VCaP (cell line): ENCODE results near the gene ZNF599.

Source experiments
- H3K27ac ChIP-seq: fragments of 450-650 bp; 2 replicates; pipeline ENCODE4 v1.5.1; 2017
- TF ChIP-seq, protein P1 (sequence below): fragments of 450-650 bp; conservative IDR thresholded peaks from 2 replicates; pipeline ENCODE4 v1.5.1; 2017; ENCODE audit warnings: mild to moderate bottlenecking, moderate library complexity

The ZNF599 gene

DNA sequence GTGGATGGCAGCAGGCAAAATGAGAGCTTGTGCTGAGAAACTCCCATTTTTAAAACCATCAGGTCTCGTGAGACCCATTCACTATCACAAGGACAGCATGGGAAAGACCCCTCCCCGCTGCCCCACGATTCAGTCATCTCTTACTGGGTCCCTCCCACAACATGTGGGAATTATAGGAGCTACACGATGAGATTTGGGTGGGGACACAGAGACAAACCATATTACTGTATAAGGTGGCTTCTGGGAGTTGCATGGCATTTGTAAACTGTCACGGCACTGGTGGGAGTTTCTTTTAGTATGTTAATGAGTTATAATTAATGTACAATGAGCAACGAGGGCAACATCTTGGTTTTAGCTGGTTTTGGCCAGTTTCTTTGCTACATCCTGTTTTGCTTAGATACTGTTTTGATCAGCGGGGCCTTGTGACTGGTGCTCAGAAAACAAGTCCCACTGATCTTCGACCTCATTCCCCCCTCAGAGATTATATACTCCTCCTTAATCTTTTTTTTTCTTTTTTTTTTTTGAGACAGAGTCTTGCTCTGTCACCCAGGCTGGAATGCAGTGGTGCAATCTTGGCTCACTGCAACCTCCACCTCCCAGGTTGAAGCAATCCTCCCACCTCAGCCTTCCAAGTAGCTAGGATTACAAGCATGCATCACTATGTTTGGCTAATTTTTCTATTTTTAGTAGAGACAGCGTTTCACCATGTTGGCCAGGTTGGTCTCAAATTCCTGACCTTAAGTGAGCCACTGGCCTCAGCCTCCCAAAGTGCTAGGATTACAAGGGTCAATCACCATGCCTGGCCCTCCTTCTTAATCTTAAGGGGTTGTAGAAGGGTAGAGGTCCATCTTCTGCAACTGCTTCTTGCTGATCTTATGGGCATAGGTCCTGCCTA is 21.3 kb upstream of the ZNF599 start:
- no peak overlapping the region for H3K27ac ChIP-seq
- TF ChIP-seq, protein P1, sequence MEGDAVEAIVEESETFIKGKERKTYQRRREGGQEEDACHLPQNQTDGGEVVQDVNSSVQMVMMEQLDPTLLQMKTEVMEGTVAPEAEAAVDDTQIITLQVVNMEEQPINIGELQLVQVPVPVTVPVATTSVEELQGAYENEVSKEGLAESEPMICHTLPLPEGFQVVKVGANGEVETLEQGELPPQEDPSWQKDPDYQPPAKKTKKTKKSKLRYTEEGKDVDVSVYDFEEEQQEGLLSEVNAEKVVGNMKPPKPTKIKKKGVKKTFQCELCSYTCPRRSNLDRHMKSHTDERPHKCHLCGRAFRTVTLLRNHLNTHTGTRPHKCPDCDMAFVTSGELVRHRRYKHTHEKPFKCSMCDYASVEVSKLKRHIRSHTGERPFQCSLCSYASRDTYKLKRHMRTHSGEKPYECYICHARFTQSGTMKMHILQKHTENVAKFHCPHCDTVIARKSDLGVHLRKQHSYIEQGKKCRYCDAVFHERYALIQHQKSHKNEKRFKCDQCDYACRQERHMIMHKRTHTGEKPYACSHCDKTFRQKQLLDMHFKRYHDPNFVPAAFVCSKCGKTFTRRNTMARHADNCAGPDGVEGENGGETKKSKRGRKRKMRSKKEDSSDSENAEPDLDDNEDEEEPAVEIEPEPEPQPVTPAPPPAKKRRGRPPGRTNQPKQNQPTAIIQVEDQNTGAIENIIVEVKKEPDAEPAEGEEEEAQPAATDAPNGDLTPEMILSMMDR, result no peak

DNA sequence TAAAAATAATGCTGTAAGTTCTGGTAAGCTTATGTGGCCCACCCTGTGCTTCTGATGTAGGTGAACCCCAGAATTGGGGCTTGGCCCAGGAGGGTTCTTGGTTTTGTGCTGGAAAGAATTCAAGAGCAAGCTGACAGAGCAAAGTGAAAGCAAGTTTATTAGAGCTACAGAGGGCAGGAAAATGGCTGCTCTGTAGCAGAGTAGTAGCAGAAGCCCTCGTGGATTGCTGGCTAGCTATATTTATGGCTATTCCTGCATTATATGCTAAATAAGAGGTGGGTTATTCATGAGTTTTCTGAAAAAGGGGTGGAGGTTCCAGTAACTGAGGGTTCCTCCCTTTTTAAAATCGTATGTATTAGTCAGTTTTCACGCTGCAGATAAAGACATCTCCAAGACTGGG is 20.6 kb upstream of the ZNF599 start:
- TF ChIP-seq, protein P1, result no peak

DNA sequence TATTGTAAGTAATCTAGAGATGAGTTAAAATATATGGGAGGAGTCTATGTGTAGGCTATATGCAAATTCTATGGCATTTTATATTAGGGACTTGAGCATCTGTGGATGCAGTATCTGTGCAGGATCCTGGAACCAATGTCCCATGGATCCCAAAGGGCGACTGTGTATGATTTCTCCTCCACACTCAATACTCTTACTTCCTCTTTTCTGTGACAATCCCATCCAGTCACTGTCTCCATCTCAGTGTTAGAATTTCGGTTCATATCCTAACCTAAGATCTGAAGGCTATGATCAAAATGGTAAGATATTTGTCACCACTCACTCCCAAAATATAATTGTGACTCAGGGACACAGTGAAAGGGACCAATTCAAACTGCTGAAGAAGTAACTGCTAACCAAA is 15.1 kb upstream of the ZNF599 start:
- TF ChIP-seq, protein P1, result no peak
- H3K27ac ChIP-seq, result no peak overlapping the region

More for the DNA sequence above, 20.6 kb upstream of the ZNF599 start:
- H3K27ac ChIP-seq, result no peak overlapping the region

DNA sequence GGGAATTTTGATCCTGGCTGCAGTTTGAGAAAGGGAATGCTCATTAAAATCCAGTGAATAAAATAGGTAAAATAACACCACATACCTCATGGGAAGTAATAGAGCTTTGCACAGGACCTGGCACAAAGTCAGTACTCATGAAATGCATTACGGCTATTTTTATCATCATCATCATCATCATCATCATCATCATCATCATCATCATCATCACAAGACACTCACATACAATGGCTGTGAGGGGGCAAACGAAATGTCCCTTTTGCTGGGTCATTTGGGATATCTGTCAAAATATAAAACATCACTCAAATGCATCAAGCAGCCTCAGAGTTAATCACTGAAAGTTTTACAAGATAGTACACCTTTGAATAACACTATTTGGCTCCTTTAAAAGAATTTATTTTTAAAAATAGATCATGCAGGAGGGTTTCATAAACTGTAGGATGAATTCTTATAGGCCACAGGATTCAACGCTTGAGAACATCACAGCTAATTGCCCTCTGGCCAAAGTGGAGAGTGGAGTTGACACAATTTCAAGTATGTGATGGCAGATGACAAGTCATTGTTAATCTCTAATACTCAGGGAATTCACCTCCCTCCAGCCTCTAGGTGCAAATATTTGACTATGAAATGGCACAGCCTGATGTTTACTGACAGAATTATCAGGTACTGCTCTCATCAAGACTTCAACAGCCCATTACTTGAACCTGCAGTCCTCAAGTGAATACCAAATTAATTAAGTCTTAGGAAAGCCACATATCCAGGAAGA is 14.2 kb upstream of the ZNF599 start:
- TF ChIP-seq, protein P1, result no peak
- H3K27ac ChIP-seq, result no peak overlapping the region

DNA sequence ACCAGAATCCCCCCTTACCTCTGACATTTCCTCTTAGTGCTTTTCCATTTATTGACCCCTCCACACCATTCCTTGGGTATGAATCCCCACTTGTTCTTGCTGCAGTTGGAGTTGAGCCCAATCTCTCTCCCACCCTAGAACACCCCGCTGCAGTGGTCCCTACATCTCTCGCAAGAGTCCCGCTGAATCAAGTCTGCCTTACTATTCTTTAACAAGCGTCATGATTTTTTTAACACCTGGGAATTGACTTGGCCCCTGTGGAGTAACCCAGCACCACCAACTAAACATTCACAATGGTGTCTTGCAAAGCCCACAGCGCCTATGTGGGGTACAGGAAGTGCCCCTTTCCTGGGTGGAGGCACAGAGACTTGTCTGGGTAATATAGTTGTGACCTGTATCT is 13.2 kb upstream of the ZNF599 start:
- no peak overlapping the region for H3K27ac ChIP-seq
- TF ChIP-seq, protein P1, result no peak

DNA sequence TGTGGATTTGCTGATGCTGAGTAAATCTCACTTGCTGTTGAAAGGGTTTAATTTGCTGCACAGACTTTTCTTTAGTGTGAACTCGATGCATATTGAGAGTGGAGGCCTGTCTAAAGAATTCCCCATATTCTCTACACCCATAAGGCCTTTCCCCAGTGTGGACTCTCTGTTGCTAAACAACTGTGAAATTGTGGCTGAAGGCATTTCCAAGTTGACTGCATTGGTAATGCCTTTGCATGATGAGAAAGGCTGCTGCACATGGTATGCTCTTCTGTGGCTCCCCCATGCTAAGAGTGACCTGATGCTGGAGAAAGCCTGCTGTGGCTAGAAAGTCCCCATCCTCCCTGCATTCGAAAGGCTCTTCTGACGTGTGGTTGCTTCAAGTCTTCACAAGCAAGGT is 6.6 kb upstream of the ZNF599 start:
- TF ChIP-seq, protein P1, result no peak
- no peak overlapping the region for H3K27ac ChIP-seq

DNA sequence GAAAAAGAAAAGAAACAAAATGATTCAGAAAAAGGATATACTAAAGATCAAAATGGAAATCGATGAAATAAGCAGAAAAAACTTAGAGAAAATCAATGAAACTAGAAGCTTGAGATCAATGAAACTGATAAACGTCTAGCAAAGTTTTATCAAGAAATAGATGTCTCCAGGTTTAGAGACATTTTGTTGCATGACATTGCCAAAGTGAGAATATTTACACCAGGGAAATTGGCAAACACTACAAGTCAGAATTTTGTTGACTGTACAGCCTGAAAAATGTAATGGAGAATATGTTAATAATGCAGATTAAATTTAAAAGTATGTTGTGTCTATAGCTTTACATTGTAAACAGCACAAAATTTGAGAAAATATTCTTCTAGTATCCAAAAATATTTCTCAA is 5.3 kb upstream of the ZNF599 start:
- no peak overlapping the region for H3K27ac ChIP-seq
- TF ChIP-seq, protein P1, result no peak
